B cell (primary cell): ENCODE measurements around the gene NRDE2. TPM values are rescaled to one million over a fixed set of nuclear protein-coding genes. Genes with fewer than 3 reads are reported as not detected.

Source experiments
- ATAC-seq: fragments of 200-7000 bp; cut with Tn5 transposase; one replicate; pipeline ENCODE4 v1.10.0; 2021; ENCODE audit warnings: low read depth, mild to moderate bottlenecking, moderate number of reproducible peaks, moderate library complexity
- CTCF ChIA-PET: fragments of 350-600 bp; sonication (Branson Sonifier 250); formaldehyde crosslinking; loops from one replicate; lab custom pipeline; 2021; ENCODE audit warnings: antibody characterized with exemption, inconsistent platforms; lab: Charles Lee
- POLR2A ChIA-PET: fragments of 350-600 bp; sonication (Branson Sonifier 250); formaldehyde crosslinking; loops from one replicate; lab custom pipeline; 2021; ENCODE audit warnings: antibody characterized with exemption; lab: Charles Lee
- DNase-seq: peaks from one replicate; pipeline ENCODE4 v3.0.0; 2013
- H2AFZ ChIP-seq: 2 replicates; pipeline ENCODE4 v1.6.1; 2012; ENCODE audit warnings: mild to moderate bottlenecking, low read depth, low read length; ENCODE audit not compliant: insufficient read depth, poor library complexity, severe bottlenecking
- H3K27ac ChIP-seq, 2 donors: 1 replicate in 1 of 2; 2 replicates in 1 of 2; pipeline ENCODE4 v1.5.1; 2012 to 2013; ENCODE audit warnings: low read length in 2 of 2, mild to moderate bottlenecking in 2 of 2, moderate library complexity in 1 of 2
- H3K27me3 ChIP-seq, 4 experiments: fragments of 200-600 bp in 1 of 4; sonication (generic) in 1 of 4; replicated peaks in 1 of 4; 1 replicate in 2 of 4; 2 replicates in 2 of 4; pipeline versions ENCODE4 v1.6.1 to v1.7.0; 2013 to 2016; ENCODE audit warnings: low read length in 3 of 4, mild to moderate bottlenecking in 2 of 4, mixed read lengths in 1 of 4, moderate library complexity in 1 of 4; ENCODE audit not compliant: insufficient read depth in 4 of 4, control insufficient read depth in 3 of 4; ENCODE audit errors: control extremely low read depth in 1 of 4
- H3K36me3 ChIP-seq, 2 experiments: replicated peaks in 1 of 2; 1 replicate in 1 of 2; 2 replicates in 1 of 2; pipeline versions ENCODE4 v1.6.1 to v1.7.1; 2013; ENCODE audit warnings: low read length in 1 of 2; ENCODE audit not compliant: insufficient read depth in 2 of 2, control insufficient read depth in 1 of 2; ENCODE audit errors: control extremely low read depth in 1 of 2, extremely low read depth in 1 of 2
- H3K4me1 ChIP-seq, 2 donors: fragments of 200-600 bp in 1 of 2; sonication (generic) in 1 of 2; 1 replicate in 1 of 2; 2 replicates in 1 of 2; pipeline versions ENCODE4 v1.5.1 to v1.6.1; 2013 to 2017; ENCODE audit warnings: low read length in 2 of 2; ENCODE audit not compliant: control insufficient read depth in 2 of 2, insufficient read depth in 2 of 2
- H3K4me2 ChIP-seq: replicated peaks from 2 replicates; pipeline ENCODE3; 2012; ENCODE audit warnings: mild to moderate bottlenecking, low read depth, low read length; ENCODE audit not compliant: poor library complexity, severe bottlenecking
- H3K4me3 ChIP-seq, 5 experiments: fragments of 200-600 bp in 1 of 5; sonication (generic) in 1 of 5; 1 replicate in 3 of 5; 2 replicates in 2 of 5; pipeline versions ENCODE4 v1.5.1 to v1.7.0; 2011 to 2016; ENCODE audit warnings: low read length in 4 of 5, mild to moderate bottlenecking in 4 of 5, low read depth in 2 of 5, control low read depth in 1 of 5, moderate library complexity in 1 of 5; ENCODE audit not compliant: insufficient read depth in 1 of 5; ENCODE audit errors: control extremely low read depth in 1 of 5, extremely low read depth in 1 of 5
- H3K79me2 ChIP-seq: fragments of 200-600 bp; sonication (generic); one replicate; pipeline ENCODE4 v1.6.0; 2016; ENCODE audit warnings: low read length; ENCODE audit not compliant: control insufficient read depth, insufficient read depth
- H3K9ac ChIP-seq: fragments of 200-600 bp; sonication (generic); 2 replicates; pipeline ENCODE4 v1.6.1; 2017; ENCODE audit warnings: mild to moderate bottlenecking, low read length, moderate library complexity
- H3K9me3 ChIP-seq, 3 donors: one replicate each; pipeline versions ENCODE4 v1.6.1 to v1.7.1; 2013; ENCODE audit warnings: low read length in 2 of 3; ENCODE audit not compliant: control insufficient read depth in 2 of 3, insufficient read depth in 1 of 3; ENCODE audit errors: control extremely low read depth in 1 of 3
- H4K20me1 ChIP-seq: 2 replicates; pipeline ENCODE4 v1.6.0; 2012; ENCODE audit warnings: mild to moderate bottlenecking, low read length; ENCODE audit not compliant: insufficient read depth, control insufficient read depth, poor library complexity, severe bottlenecking
- H3K27ac Mint-ChIP-seq: one replicate; pipeline ENCODE4 v1.8.0; 2021; ENCODE audit warnings: mixed read lengths
- H3K27me3 Mint-ChIP-seq: one replicate; pipeline ENCODE4 v1.8.0; 2021; ENCODE audit warnings: mixed read lengths
- H3K4me1 Mint-ChIP-seq: one replicate; pipeline ENCODE4 v1.8.0; 2021; ENCODE audit warnings: mixed read lengths
- H3K4me3 Mint-ChIP-seq: one replicate; pipeline ENCODE4 v1.8.0; 2021; ENCODE audit warnings: mixed read lengths
- H3K9me3 Mint-ChIP-seq: one replicate; pipeline ENCODE4 v1.8.0; 2022; ENCODE audit warnings: mixed read lengths; ENCODE audit not compliant: insufficient read depth
- EZH2 ChIP-seq: IDR thresholded peaks from 2 replicates; pipeline ENCODE4 v1.6.1; 2012; ENCODE audit warnings: borderline replicate concordance, low read depth, mild to moderate bottlenecking, moderate library complexity, low read length; ENCODE audit not compliant: insufficient read depth, poor library complexity, severe bottlenecking
- WGBS: methylation state at CpG from one replicate; pipeline ENCODE4 v1.1.5; 2013; ENCODE audit warnings: missing lambda C conversion rate; ENCODE audit not compliant: insufficient coverage; 5-methylcytosine and 5-hydroxymethylcytosine counted together
- intact Hi-C: fragments of 100-400 bp; cut with micrococcal nuclease; formaldehyde crosslinking; loops from one replicate; pipeline ENCODE4 v1.10.0; 2022
- polyA plus RNA-seq: library from polyadenylated mRNA; depleted of rRNA; stranded (reverse); fragments of >200 nt; gene quantifications from 2 replicates; pipeline ENCODE4 v1.2.3, GENCODE V29; 2012
- total RNA-seq, 2 donors: library from RNA; stranded (reverse); fragments of 120-200 nt in 1 of 2; gene quantifications; 1 replicate in 1 of 2; 2 replicates in 1 of 2; pipeline versions ENCODE4 v1.2.3 to v1.2.4, GENCODE V29; 2013 to 2022
- TF ChIP-seq, protein P1 (sequence below): fragments of 200-600 bp; IDR thresholded peaks from one replicate; pipeline ENCODE4 v1.8.0; 2022; ENCODE audit warnings: antibody characterized with exemption, mild to moderate bottlenecking

The NRDE2 gene
- total and polyA plus RNA-seq, 2 donors (not counting 1 experiment from before 2014, with no cell fraction given), result 5.3 to 35.8 TPM

DNA sequence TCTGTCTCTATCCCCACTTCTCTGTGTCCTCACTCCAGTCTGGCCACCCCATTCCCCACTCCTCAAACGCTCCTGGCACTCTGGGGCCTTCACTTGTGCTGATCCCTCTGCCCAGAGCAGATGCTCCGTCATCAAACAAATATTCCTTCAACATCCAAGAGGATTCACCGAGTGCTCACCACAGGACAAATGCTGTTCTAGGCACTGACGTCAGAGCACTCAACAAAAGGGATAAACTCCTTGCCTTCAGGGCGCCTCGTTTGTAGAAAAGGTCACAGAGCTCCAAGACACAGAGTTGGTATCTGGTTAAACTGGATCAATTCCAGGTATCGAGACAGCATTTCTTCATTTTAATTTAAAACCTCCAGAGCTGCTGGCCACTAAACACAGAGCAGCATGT, 40.0 kb downstream of the NRDE2 start:
- whole genome bisulfite sequencing, result 94% methylated on average over 7 of the region's 7 CpGs
- DNase-seq (no peak), ATAC-seq (no peak)
- Mint-ChIP-seq H3K27me3 (no peaks in the 10 kb centered on the region), H3K4me3 (no peak overlapping the region), H3K9me3 (no peaks in the 10 kb centered on the region), H3K4me1 (no peaks in the 10 kb centered on the region), H3K27ac (no peak overlapping the region)
- Histone ChIP-seq H3K4me3 (no peak overlapping the region), H2AFZ (no peak overlapping the region), H3K27me3 (no peaks in the 10 kb centered on the region), H3K27ac (no peak overlapping the region), H3K9ac (no peak overlapping the region), H3K79me2 (no peaks in the 10 kb centered on the region), H3K4me2 (no peak overlapping the region), H4K20me1 (no peaks in the 10 kb centered on the region), H3K9me3 (no peaks in the 10 kb centered on the region), H3K4me1 (no peaks in the 10 kb centered on the region), H3K36me3 (peaks cover 4 to 62% of the 10 kb centered on the region in 2 experiments)
- intact Hi-C loops, result no loop called here
- CTCF ChIA-PET, result interaction anchor here (1.4 kb wide), 1 partner anchor 11 kb away, joined by 5 read pairs; no protein-coding TSS in a partner anchor
- no peak for TF ChIP-seq EZH2
- TF ChIP-seq, protein P1, sequence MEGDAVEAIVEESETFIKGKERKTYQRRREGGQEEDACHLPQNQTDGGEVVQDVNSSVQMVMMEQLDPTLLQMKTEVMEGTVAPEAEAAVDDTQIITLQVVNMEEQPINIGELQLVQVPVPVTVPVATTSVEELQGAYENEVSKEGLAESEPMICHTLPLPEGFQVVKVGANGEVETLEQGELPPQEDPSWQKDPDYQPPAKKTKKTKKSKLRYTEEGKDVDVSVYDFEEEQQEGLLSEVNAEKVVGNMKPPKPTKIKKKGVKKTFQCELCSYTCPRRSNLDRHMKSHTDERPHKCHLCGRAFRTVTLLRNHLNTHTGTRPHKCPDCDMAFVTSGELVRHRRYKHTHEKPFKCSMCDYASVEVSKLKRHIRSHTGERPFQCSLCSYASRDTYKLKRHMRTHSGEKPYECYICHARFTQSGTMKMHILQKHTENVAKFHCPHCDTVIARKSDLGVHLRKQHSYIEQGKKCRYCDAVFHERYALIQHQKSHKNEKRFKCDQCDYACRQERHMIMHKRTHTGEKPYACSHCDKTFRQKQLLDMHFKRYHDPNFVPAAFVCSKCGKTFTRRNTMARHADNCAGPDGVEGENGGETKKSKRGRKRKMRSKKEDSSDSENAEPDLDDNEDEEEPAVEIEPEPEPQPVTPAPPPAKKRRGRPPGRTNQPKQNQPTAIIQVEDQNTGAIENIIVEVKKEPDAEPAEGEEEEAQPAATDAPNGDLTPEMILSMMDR, result no peak
- POLR2A ChIA-PET, result no interaction called here

DNA sequence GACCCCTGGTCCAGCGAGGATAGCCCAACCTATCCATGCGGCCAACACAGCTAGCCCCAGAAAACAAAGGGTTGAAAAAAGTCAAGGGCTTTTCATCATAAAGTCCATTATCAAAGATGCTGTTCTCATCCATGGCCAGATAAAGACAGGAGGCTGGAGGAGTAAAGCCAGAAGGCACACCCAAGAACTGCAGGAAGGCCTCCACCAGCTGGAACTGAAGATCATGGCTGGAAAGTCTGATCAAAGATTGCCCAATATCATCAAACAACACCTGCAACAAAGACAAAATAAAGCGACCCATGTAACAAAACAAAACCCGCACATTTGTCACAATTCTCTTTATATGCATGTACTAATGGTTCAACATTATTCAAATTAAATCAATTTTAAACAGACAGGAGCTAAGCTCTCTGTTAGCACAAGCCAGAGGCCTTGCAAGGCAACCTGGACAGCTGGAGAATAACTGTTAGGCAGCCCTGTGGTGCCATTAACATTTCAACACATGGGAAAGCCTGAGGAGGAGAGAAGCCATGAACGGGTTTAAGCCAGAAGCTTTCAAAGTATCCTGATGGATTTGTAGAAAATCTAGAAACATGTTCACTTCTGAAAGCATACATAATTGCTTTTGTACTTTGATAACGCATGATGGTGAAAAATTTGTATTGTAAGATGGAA, 41.3 kb downstream of the NRDE2 start:
- H4K20me1 ChIP-seq, result no peaks in the 10 kb centered on the region
- H3K27ac ChIP-seq, result no peak overlapping the region
- no peaks in the 10 kb centered on the region for H3K27me3 Mint-ChIP-seq
- ATAC-seq (no peak), DNase-seq (no peak)
- whole genome bisulfite sequencing, result 100% methylated on average over 2 of the region's 6 CpGs
- H3K27me3 ChIP-seq, result no peaks in the 10 kb centered on the region
- H3K79me2 ChIP-seq, result no peaks in the 10 kb centered on the region
- H3K27ac Mint-ChIP-seq, result no peak overlapping the region
- TF ChIP-seq EZH2, result no peak
- TF ChIP-seq, protein P1, result no peak
- peaks cover 4 to 60% of the 10 kb centered on the region in 2 experiments for H3K36me3 ChIP-seq
- no peak overlapping the region for H2AFZ ChIP-seq
- H3K4me1 Mint-ChIP-seq, result no peaks in the 10 kb centered on the region
- H3K4me2 ChIP-seq, result no peak overlapping the region
- H3K4me3 ChIP-seq, result no peak overlapping the region
- H3K9me3 ChIP-seq, result no peaks in the 10 kb centered on the region
- intact Hi-C loops, result no loop called here
- H3K9ac ChIP-seq, result no peak overlapping the region
- ChIA-PET CTCF (interaction anchor here (0.5 kb wide), 1 partner anchor 88 kb away, joined by 3 read pairs; no protein-coding TSS in a partner anchor), POLR2A (no interaction called here)
- H3K4me3 Mint-ChIP-seq, result no peak overlapping the region
- H3K4me1 ChIP-seq, result no peaks in the 10 kb centered on the region
- no peaks in the 10 kb centered on the region for H3K9me3 Mint-ChIP-seq
